ENCODE results near the gene TMEM120B.
"Not testable (repeated sequence)": the region's sequence is repeated elsewhere in the genome, so short reads cannot be mapped to it uniquely, and the experiment has no call there.

The TMEM120B gene

GRCh38 chr12:121748571-121749265, 36.2 kb downstream of the TMEM120B start:
- peak; percentile 30 for DNase-seq

GRCh38 chr12:121749267-121749666, 36.7 kb downstream of the TMEM120B start:
- no peak for DNase-seq

DNA sequence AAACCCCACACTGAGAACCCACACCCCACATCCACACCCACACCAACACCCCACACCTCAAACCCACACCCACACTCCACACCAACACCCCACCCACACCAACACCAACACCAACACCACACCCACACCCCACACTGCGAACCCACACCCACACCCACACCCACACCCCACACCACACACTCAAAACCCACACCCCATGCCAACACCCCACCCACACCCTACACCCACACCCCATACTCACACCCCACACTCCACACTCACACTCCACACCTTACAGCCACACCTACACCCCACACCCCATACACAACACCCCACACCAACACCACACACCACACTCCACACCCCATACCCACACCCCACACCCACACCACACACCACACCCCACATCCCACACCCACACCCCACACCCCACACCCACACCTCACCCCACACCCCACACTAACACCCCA, 38.0 kb downstream of the TMEM120B start:
- DNase-seq: no peak

DNA sequence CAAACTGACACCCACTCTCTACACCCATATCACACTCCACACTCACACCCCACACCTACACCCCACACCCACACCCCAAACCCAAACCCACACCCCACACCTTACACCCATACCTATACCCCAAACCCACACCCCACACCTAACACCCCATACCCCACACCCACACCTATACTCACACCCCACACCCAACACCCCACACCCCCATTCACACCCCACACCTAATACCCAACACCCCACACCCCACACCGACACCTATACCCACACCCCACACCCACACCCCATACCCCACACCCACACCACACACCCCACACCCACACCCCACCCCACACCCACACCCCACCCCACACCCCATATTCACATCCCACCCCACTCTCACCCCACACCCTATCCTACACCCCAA, 38.5 kb downstream of the TMEM120B start:
- no peak for DNase-seq

GRCh38 chr12:121751749-121752351, 39.3 kb downstream of the TMEM120B start:
- no peak for DNase-seq

GRCh38 chr12:121753844-121754264, 41.3 kb downstream of the TMEM120B start:
- no peak for DNase-seq

- DNase-seq: no peak
Observed at GRCh38 chr12:121754836-121755235, 42.3 kb downstream of the TMEM120B start.

DNA sequence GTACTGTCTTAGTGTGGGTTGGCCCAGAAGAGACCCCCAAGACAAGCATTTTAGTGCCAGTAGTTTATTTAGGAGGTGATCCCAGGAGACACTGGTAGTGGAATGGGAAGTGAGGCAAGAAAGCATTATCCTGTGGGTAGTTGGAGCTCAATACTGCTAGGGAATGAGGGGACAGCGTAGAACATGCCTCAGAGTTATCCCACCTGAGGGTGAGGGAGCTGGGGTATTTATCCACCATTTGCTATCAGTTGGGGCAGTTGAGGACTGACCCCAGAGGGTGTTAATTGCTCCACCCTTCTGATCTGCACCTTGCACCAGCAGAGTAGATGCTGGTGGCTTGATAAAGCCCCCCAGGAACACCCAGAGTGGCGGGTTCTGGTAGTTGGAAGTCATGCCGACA, 43.0 kb downstream of the TMEM120B start:
- DNase-seq: no peak

- DNase-seq: not testable (repeated sequence)
Observed at GRCh38 chr12:121758536-121758935, 46.0 kb downstream of the TMEM120B start.

- no peak for DNase-seq
Observed at GRCh38 chr12:121762269-121762668, 49.7 kb downstream of the TMEM120B start.

DNA sequence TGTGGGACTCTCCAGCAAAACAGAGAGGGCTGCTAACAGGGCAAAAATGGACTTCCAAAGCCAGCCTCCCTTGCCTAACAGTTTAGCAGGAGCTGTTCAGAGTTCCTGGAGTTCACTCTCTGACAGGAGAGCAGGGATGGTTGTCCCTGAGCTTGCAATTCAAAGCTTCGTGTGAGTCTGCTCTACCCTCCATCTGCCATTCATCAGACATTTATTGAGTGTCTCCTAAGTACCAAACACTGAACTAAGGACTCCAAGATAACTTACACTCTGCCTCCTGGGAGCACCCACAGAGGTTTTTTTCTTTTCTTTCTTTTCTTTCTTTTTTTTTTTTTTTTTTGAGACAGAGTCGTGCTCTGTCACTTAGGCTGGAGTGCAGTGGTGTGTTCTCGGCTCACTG, 52.3 kb downstream of the TMEM120B start:
- DNase-seq: no peak

DNA sequence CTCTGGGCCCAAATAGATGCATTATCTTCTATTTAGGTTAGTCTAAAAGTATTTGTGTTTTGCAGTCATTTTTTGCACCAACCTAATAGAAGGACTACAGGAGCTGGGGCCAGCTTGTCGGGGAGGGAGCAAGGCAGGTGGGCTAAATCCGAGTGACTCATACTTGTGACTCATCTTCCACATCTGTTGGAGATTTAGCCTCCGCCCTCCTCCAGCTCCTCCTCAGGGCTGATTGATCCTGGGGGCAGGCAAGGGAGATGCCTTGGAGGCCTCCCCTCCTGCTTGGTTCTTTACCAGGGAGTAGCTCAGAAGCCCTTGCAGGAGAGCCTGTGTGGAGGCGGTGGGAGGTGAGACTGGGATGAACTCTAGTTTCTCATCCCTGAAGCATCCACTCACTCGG, 53.0 kb downstream of the TMEM120B start:
- peak; percentile 96 for DNase-seq

GRCh38 chr12:121766290-121767039, 53.9 kb downstream of the TMEM120B start:
- DNase-seq: peak; percentile 51

GRCh38 chr12:121767525-121768016, 55.0 kb downstream of the TMEM120B start:
- peak; percentile 81 for DNase-seq

- DNase-seq: no peak
Observed at GRCh38 chr12:121769297-121769830, 56.8 kb downstream of the TMEM120B start.

DNA sequence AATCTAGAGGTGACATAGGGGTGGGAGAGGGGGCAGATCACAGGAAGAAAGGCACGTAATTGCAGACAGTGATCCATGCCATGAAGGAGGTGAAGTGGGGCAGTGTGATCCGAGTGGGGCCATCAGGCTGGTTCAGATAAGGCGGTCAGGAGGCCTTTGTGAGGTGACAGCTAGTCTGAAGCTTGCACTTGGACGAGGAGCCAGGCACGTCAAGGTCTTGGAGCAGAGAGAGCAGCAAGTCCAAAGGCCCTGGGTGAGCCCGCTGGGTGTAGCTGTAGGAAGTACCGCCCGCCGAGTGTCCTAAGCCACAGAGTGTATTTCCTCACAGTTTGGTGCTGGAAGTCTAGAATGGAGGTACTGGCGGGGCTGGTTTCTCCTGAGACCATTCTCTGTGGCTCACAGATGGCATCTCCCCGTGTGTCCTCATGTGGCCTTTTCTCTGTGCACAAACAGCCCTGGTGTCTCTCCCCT, 57.3 kb downstream of the TMEM120B start:
- peak; percentile 64 for DNase-seq

GRCh38 chr12:121770388-121770787, 57.8 kb downstream of the TMEM120B start:
- DNase-seq: no peak

GRCh38 chr12:121770813-121771625, 58.5 kb downstream of the TMEM120B start:
- no peak for DNase-seq

DNA sequence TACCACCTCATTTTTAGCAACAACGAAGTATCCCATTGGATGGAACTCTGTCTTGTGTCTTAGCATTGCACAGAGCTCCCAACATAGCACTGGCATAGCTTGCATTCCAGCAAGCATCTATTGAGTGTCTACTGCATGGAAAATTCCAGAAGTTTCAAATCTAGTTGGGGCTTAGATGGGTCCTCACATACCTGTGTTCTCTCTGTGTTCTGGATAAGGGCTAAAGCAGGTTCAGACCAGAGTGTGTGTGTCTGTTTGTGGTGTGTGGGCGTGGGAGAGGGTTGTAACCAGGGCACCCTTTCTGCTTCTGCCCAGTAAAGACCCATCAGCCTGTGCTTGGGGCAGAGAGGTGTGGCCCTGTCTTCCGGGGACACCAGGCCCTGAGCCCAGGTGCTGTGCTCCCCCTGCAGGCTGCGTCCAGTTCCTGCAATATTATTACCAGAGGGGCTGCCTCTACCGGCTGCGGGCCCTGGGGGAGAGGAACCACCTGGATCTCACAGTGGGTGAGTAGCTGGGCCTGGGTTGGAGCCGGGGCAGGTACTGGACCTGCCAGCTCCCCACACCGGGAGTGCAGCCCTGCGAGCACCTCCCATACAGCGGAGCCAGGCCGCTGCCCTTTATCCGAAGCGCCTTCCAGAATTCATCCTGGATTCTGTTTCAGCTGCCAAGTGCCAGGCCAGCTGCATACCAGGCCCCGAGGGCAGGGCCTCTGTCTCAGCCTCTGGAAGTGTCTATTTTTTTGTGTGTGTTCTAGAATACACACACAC, 60.6 kb downstream of the TMEM120B start:
- peak; percentile 85 for DNase-seq

GRCh38 chr12:121774968-121775474, 62.5 kb downstream of the TMEM120B start:
- DNase-seq: no peak

DNA sequence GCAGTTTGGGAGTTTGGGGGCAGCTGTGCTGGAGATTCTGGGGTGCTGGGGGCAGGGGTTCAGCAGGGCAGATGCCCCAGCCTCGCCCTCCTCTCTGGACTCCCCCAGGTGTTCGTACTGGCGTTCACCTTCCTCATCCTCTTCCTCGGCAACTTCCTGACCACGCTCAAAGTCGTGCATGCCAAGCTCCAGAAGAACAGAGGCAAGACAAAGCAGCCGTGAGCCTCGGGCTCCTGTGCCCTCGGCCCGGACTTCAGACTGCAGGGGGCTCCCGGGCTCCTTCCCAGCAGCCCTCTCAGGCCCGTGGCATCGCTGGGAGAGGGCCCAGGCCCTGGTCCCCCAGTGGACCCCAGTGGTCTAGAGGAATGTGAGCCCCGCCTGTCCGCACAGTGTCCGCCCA, 62.9 kb downstream of the TMEM120B start:
- no peak for DNase-seq
